GM20000 (cell line): ENCODE data around the gene SNX13.

Source experiments
- DNase-seq: peaks from one replicate; pipeline ENCODE4 v3.0.0; 2012; ENCODE audit warnings: low spot score
- CTCF ChIP-seq: IDR thresholded peaks from 2 replicates; pipeline ENCODE4 v1.5.1; 2012; ENCODE audit warnings: mild to moderate bottlenecking, control low read depth; ENCODE audit errors: extremely low read depth, missing control alignments

The SNX13 gene

GRCh38 chr7:17807242-17807641, 133.1 kb downstream of the SNX13 start:
- no peak for DNase-seq

DNA sequence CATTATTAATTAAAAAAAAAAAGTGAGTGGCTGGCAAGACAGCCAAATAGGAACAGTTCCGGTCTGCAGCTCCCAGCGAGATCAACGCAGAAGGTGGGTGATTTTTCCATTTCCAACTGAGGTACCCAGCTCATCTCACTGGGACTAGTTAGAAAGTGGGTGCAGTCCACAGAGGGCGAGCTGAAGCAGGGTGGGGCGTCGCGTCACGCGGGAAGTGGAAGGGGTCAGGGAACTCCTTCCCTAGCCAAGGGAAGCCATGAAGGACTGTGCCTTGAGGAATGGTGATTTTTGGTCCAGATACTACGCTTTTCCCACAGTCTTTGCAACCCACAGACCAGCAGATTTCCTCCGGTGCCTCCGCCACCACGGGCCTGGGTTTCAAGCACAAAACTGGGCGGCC, 133.7 kb downstream of the SNX13 start:
- no peak for DNase-seq
- TF ChIP-seq CTCF = no peak

More at GRCh38 chr7:17807242-17807641, 133.1 kb downstream of the SNX13 start:
- TF ChIP-seq CTCF = no peak

DNA sequence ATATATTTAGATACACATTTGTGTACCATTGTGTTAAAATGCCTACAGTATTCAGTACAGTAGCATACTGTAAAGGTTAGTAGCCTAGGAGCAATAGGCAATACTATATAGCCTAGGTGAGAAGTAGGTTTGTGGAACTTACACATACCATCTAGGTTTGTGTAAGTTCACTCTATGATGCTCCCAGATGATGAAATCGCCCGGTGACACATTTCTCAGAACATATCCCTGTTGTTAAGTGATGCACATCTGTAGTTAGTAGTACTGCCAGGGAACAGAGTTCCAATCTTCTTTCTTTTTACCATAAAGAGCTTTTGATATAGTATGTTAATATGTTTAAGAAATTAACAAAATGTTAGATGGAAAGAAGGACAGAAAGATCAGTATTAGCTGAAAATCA, 138.2 kb downstream of the SNX13 start:
- no peak for TF ChIP-seq CTCF
- no peak for DNase-seq

GRCh38 chr7:17792075-17792936, 148.0 kb downstream of the SNX13 start:
- TF ChIP-seq CTCF = no peak
- no peak for DNase-seq

DNA sequence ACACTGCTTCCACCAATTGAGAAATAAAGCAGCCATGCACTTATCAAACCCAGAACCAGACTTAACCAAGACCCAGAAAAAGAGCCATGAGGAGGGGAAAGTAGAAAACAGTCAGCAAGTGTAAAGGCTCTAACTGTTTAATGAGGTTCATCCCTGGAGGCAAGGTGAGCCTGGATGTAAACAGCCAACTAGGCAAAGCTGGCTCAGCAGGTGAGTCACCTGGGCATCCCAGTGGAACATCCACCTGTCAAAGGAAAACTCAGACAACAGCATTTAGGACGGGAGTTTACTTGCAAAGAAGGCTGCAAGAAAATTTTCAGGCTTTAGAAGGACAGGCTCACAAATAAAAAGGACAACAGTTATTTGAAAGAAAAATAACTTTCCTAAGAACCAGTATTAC, 153.0 kb downstream of the SNX13 start:
- no peak for TF ChIP-seq CTCF

GRCh38 chr7:17786314-17786852, 153.9 kb downstream of the SNX13 start:
- TF ChIP-seq CTCF = no peak
- DNase-seq = no peak

More for the DNA sequence above, 153.0 kb downstream of the SNX13 start:
- no peak for DNase-seq

- no peak for TF ChIP-seq CTCF
- no peak for DNase-seq
These were observed 158.1 kb downstream of the SNX13 start for GRCh38 chr7:17782216-17782549.
